Trophoblast cell (in vitro differentiated cells and primary cell): Measurements from ENCODE around the gene RPE.

Source experiments
- DNase-seq, 2 donors: peaks; one replicate each; pipeline ENCODE4 v3.0.0-alpha.2; 2016
- H2AFZ ChIP-seq: 2 replicates; pipeline ENCODE4 v1.6.1; 2013; ENCODE audit warnings: low read length, moderate library complexity, mild to moderate bottlenecking; ENCODE audit not compliant: insufficient read depth, poor library complexity
- H2AK5ac ChIP-seq: 2 replicates; pipeline ENCODE4 v1.6.1; 2013; ENCODE audit warnings: mild to moderate bottlenecking, low read length
- H2BK120ac ChIP-seq: 2 replicates; pipeline ENCODE4 v1.6.1; 2013; ENCODE audit warnings: low read length, mild to moderate bottlenecking, moderate library complexity; ENCODE audit not compliant: insufficient read depth, poor library complexity
- H2BK12ac ChIP-seq: 2 replicates; pipeline ENCODE4 v1.6.1; 2013; ENCODE audit warnings: mild to moderate bottlenecking, low read length, moderate library complexity
- H2BK5ac ChIP-seq: 2 replicates; pipeline ENCODE4 v1.6.1; 2013; ENCODE audit warnings: low read length, low read depth, moderate library complexity, mild to moderate bottlenecking; ENCODE audit not compliant: poor library complexity
- H3K14ac ChIP-seq: 2 replicates; pipeline ENCODE4 v1.6.1; 2013; ENCODE audit warnings: mild to moderate bottlenecking, low read length
- H3K18ac ChIP-seq: 2 replicates; pipeline ENCODE4 v1.6.1; 2013; ENCODE audit warnings: mild to moderate bottlenecking, low read length
- H3K23ac ChIP-seq: 2 replicates; pipeline ENCODE4 v1.6.1; 2013; ENCODE audit warnings: low read length
- H3K27ac ChIP-seq: 2 replicates; pipeline ENCODE4 v1.5.1; 2013; ENCODE audit warnings: low read depth, mild to moderate bottlenecking, inconsistent platforms, low read length, moderate library complexity
- H3K27me3 ChIP-seq: 2 replicates; pipeline ENCODE4 v1.6.1; 2013; ENCODE audit warnings: inconsistent platforms, mild to moderate bottlenecking, low read length, moderate library complexity; ENCODE audit not compliant: insufficient read depth
- H3K36me3 ChIP-seq, 2 experiments: 1 replicate in 1 of 2; 2 replicates in 1 of 2; pipeline ENCODE4 v1.6.1; 2013; ENCODE audit warnings: low read length in 2 of 2, mild to moderate bottlenecking in 2 of 2, moderate library complexity in 1 of 2; ENCODE audit not compliant: insufficient read depth in 2 of 2, control insufficient read depth in 1 of 2
- H3K4ac ChIP-seq: 2 replicates; pipeline ENCODE4 v1.6.1; 2013; ENCODE audit warnings: low read depth, mild to moderate bottlenecking, low read length, moderate library complexity
- H3K4me1 ChIP-seq, 2 experiments: 1 replicate in 1 of 2; 2 replicates in 1 of 2; pipeline ENCODE4 v1.6.1; 2013; ENCODE audit warnings: low read length in 2 of 2, mild to moderate bottlenecking in 2 of 2, moderate library complexity in 1 of 2; ENCODE audit not compliant: insufficient read depth in 2 of 2, control insufficient read depth in 1 of 2
- H3K4me2 ChIP-seq: 2 replicates; pipeline ENCODE4 v1.6.1; 2013; ENCODE audit warnings: inconsistent platforms, mild to moderate bottlenecking, low read length, moderate library complexity
- H3K4me3 ChIP-seq: 2 replicates; pipeline ENCODE4 v1.5.1; 2013; ENCODE audit warnings: mild to moderate bottlenecking, low read depth, low read length, inconsistent platforms
- H3K79me1 ChIP-seq: one replicate; pipeline ENCODE4 v1.6.1; 2013; ENCODE audit warnings: low read length
- H3K79me2 ChIP-seq: 2 replicates; pipeline ENCODE4 v1.6.1; 2013; ENCODE audit warnings: low read length, mild to moderate bottlenecking; ENCODE audit not compliant: control insufficient read depth, insufficient read depth, poor library complexity
- H3K9ac ChIP-seq: 2 replicates; pipeline ENCODE4 v1.6.1; 2013; ENCODE audit warnings: mild to moderate bottlenecking, low read length
- H3K9me3 ChIP-seq: 2 replicates; pipeline ENCODE4 v1.6.1; 2013; ENCODE audit warnings: low read depth, mild to moderate bottlenecking, control low read depth, inconsistent platforms, low read length; ENCODE audit not compliant: insufficient read depth
- H4K12ac ChIP-seq: 2 replicates; pipeline ENCODE4 v1.6.1; 2013; ENCODE audit warnings: low read depth, mild to moderate bottlenecking, low read length, moderate library complexity
- H4K8ac ChIP-seq: 2 replicates; pipeline ENCODE4 v1.6.1; 2013; ENCODE audit warnings: low read depth, mild to moderate bottlenecking, low read length, moderate library complexity
- H4K91ac ChIP-seq: one replicate; pipeline ENCODE4 v1.6.1; 2013; ENCODE audit warnings: low read depth, mild to moderate bottlenecking, low read length, moderate library complexity
- WGBS: extraction: QIAGEN DNeasy Blood & Tissue Kit; methylation state at CpG from one replicate; pipeline ENCODE4 v1.1.7; 2013; ENCODE audit warnings: missing lambda C conversion rate; ENCODE audit not compliant: insufficient read length, insufficient coverage; ENCODE audit errors: extremely low coverage; 5-methylcytosine and 5-hydroxymethylcytosine counted together

The RPE gene

GRCh38 chr2:210009126-210009525 lies 6.7 kb downstream of the RPE start:
- no peak overlapping the region for H2AFZ ChIP-seq
- H3K18ac ChIP-seq, result no peak overlapping the region
- no peak overlapping the region for H4K12ac ChIP-seq
- no peak overlapping the region for H2AK5ac ChIP-seq
- no peak overlapping the region for H3K23ac ChIP-seq
- H3K4me1 ChIP-seq, result no peaks in the 10 kb centered on the region
- no peak overlapping the region for H4K91ac ChIP-seq
- H3K79me1 ChIP-seq, result no peaks in the 10 kb centered on the region
- no peaks in the 10 kb centered on the region for H3K27me3 ChIP-seq
- H3K4ac ChIP-seq, result no peak overlapping the region
- no peak overlapping the region for H3K4me2 ChIP-seq
- H3K79me2 ChIP-seq, result peaks cover 2% of the 10 kb centered on the region
- H3K9me3 ChIP-seq, result no peaks in the 10 kb centered on the region
- no peak overlapping the region for H3K4me3 ChIP-seq
- no peak overlapping the region for H2BK12ac ChIP-seq
- H2BK120ac ChIP-seq, result no peak overlapping the region
- no peak overlapping the region for H3K14ac ChIP-seq
- H2BK5ac ChIP-seq, result no peak overlapping the region
- H4K8ac ChIP-seq, result no peak overlapping the region
- no CpG with 5 or more reads among the region's 6 CpGs for WGBS
- no peak overlapping the region for H3K27ac ChIP-seq
- no peak overlapping the region for H3K9ac ChIP-seq
- DNase-seq, result no peak
- H3K36me3 ChIP-seq, result peaks cover 5 to 7% of the 10 kb centered on the region in 2 experiments

- DNase-seq, result no peak
- H3K4ac ChIP-seq, result peak overlapping the region; percentile 86
- no peaks in the 10 kb centered on the region for H3K9me3 ChIP-seq
- H4K12ac ChIP-seq, result no peak overlapping the region
- H3K27ac ChIP-seq, result no peak overlapping the region
- H3K4me3 ChIP-seq, result no peak overlapping the region
- H2BK120ac ChIP-seq, result no peak overlapping the region
- WGBS, result no CpG with 5 or more reads among the region's 3 CpGs
- no peaks in the 10 kb centered on the region for H3K79me2 ChIP-seq
- no peaks in the 10 kb centered on the region for H3K27me3 ChIP-seq
- no peak overlapping the region for H4K91ac ChIP-seq
- no peaks in the 10 kb centered on the region for H3K4me1 ChIP-seq
- H3K23ac ChIP-seq, result no peak overlapping the region
- H2AFZ ChIP-seq, result no peak overlapping the region
- no peak overlapping the region for H3K9ac ChIP-seq
- H2BK5ac ChIP-seq, result no peak overlapping the region
- H2AK5ac ChIP-seq, result no peak overlapping the region
- H4K8ac ChIP-seq, result no peak overlapping the region
- no peak overlapping the region for H3K4me2 ChIP-seq
- peaks cover 7 to 8% of the 10 kb centered on the region in 2 experiments for H3K36me3 ChIP-seq
- no peak overlapping the region for H2BK12ac ChIP-seq
- no peaks in the 10 kb centered on the region for H3K79me1 ChIP-seq
- H3K18ac ChIP-seq, result no peak overlapping the region
- no peak overlapping the region for H3K14ac ChIP-seq
Observed at GRCh38 chr2:210009896-210010295, 7.5 kb downstream of the RPE start.

GRCh38 chr2:210020138-210020537 lies 17.7 kb downstream of the RPE start:
- no peak overlapping the region for H4K8ac ChIP-seq
- H4K12ac ChIP-seq, result no peak overlapping the region
- H3K79me2 ChIP-seq, result no peaks in the 10 kb centered on the region
- no peak overlapping the region for H2AFZ ChIP-seq
- H2BK12ac ChIP-seq, result no peak overlapping the region
- H3K23ac ChIP-seq, result no peak overlapping the region
- no peak overlapping the region for H4K91ac ChIP-seq
- no peak for DNase-seq
- H3K4ac ChIP-seq, result no peak overlapping the region
- H3K14ac ChIP-seq, result no peak overlapping the region
- no peak overlapping the region for H2BK120ac ChIP-seq
- H3K27ac ChIP-seq, result no peak overlapping the region
- H3K9me3 ChIP-seq, result no peaks in the 10 kb centered on the region
- H3K4me3 ChIP-seq, result no peak overlapping the region
- H3K79me1 ChIP-seq, result no peaks in the 10 kb centered on the region
- no peak overlapping the region for H3K18ac ChIP-seq
- no peaks in the 10 kb centered on the region for H3K4me1 ChIP-seq
- no peak overlapping the region for H3K4me2 ChIP-seq
- H2AK5ac ChIP-seq, result no peak overlapping the region
- no CpG with 5 or more reads among the region's 1 CpG for WGBS
- no peak overlapping the region for H2BK5ac ChIP-seq
- no peaks in the 10 kb centered on the region for H3K27me3 ChIP-seq
- H3K9ac ChIP-seq, result no peak overlapping the region
- H3K36me3 ChIP-seq, result peaks cover 6 to 21% of the 10 kb centered on the region in 2 experiments

- no CpG with 5 or more reads among the region's 3 CpGs for WGBS
- no peak overlapping the region for H2BK5ac ChIP-seq
Observed at GRCh38 chr2:210022824-210023223, 20.4 kb downstream of the RPE start.

More at GRCh38 chr2:210022824-210023223, 20.4 kb downstream of the RPE start:
- Histone ChIP-seq H3K79me1 (no peaks in the 10 kb centered on the region), H3K27ac (no peak overlapping the region), H3K9me3 (no peaks in the 10 kb centered on the region), H4K91ac (no peak overlapping the region), H4K12ac (no peak overlapping the region), H3K18ac (no peak overlapping the region), H4K8ac (no peak overlapping the region), H3K4me3 (no peak overlapping the region), H3K4ac (no peak overlapping the region), H3K4me2 (no peak overlapping the region), H2BK12ac (no peak overlapping the region), H3K79me2 (no peaks in the 10 kb centered on the region), H2AK5ac (no peak overlapping the region), H2BK120ac (no peak overlapping the region), H3K36me3 (peaks cover under 1 to 10% of the 10 kb centered on the region in 2 experiments), H2AFZ (no peak overlapping the region), H3K27me3 (no peaks in the 10 kb centered on the region), H3K14ac (no peak overlapping the region), H3K23ac (no peak overlapping the region), H3K9ac (no peak overlapping the region), H3K4me1 (no peaks in the 10 kb centered on the region)
- DNase-seq, result no peak
